T-helper 17 cell (primary cell): ENCODE results near the gene NPW. TPM values are rescaled to one million over a fixed set of nuclear protein-coding genes. Genes with fewer than 3 reads are reported as not detected.
A peak's percentile ranks its signal among the peaks of the same experiment; 100 is the strongest.
"Not testable (repeated sequence)": the region's sequence is repeated elsewhere in the genome, so short reads cannot be mapped to it uniquely, and the experiment has no call there.

Source experiments
- ATAC-seq: fragments of 150-1000 bp; cut with Tn5 transposase; 2 replicates; pipeline ENCODE4 v1.10.0; 2021; ENCODE audit warnings: mild to moderate bottlenecking, moderate library complexity
- DNase-seq, 3 donors: peaks; one replicate each; pipeline versions ENCODE4 v3.0.0 to v3.0.0-alpha.2; 2020 to 2021
- H3K9me3 ChIP-seq: one replicate; pipeline ENCODE4 v1.7.0; 2013; ENCODE audit warnings: low read length, mild to moderate bottlenecking; ENCODE audit not compliant: control insufficient read depth, poor library complexity, severe bottlenecking
- H3K27ac Mint-ChIP-seq: one replicate; pipeline ENCODE4 v1.8.0; 2022; ENCODE audit warnings: mild to moderate bottlenecking, moderate library complexity, mixed read lengths
- H3K27me3 Mint-ChIP-seq: one replicate; pipeline ENCODE4 v1.8.0; 2022; ENCODE audit warnings: mixed read lengths
- H3K36me3 Mint-ChIP-seq: one replicate; pipeline ENCODE4 v1.8.0; 2022; ENCODE audit warnings: low read depth, mixed read lengths
- H3K4me1 Mint-ChIP-seq: one replicate; pipeline ENCODE4 v1.8.0; 2022; ENCODE audit warnings: mild to moderate bottlenecking, mixed read lengths
- H3K4me3 Mint-ChIP-seq: one replicate; pipeline ENCODE4 v1.8.0; 2022; ENCODE audit warnings: mild to moderate bottlenecking, moderate library complexity, mixed read lengths
- total RNA-seq, 4 donors: library from RNA in 2 of 4; stranded (reverse) in 2 of 4; gene quantifications; one replicate each; pipeline ENCODE4 v1.2.3 and lab custom pipeline; 2022 to 2026

NPW gene
- total RNA-seq, 2 donors from 2014 or later: 2.0 TPM; not detected in 1

- Mint-ChIP-seq H3K36me3 (no peaks in the 10 kb centered on the region), H3K4me3 (peak within 1 kb of the TSS; percentile 73), H3K4me1 (peaks cover 10% of the 10 kb centered on the region), H3K27me3 (peaks cover 9% of the 10 kb centered on the region), H3K27ac (no peak within 1 kb of the TSS)
- DNase-seq (peak in 2 of 3 donors; percentile 35 to 43), ATAC-seq (peak; percentile 33)
- H3K9me3 ChIP-seq: no peaks in the 10 kb centered on the region
These were observed 7.0 kb downstream of the NPW start, which contains the start of gene NHERF2 for GRCh38 chr16:2026461-2027023. TSS of gene NHERF2 (plus strand) at chr16:2026902. CDS start at chr16:2027006, 104 bp downstream.

DNA sequence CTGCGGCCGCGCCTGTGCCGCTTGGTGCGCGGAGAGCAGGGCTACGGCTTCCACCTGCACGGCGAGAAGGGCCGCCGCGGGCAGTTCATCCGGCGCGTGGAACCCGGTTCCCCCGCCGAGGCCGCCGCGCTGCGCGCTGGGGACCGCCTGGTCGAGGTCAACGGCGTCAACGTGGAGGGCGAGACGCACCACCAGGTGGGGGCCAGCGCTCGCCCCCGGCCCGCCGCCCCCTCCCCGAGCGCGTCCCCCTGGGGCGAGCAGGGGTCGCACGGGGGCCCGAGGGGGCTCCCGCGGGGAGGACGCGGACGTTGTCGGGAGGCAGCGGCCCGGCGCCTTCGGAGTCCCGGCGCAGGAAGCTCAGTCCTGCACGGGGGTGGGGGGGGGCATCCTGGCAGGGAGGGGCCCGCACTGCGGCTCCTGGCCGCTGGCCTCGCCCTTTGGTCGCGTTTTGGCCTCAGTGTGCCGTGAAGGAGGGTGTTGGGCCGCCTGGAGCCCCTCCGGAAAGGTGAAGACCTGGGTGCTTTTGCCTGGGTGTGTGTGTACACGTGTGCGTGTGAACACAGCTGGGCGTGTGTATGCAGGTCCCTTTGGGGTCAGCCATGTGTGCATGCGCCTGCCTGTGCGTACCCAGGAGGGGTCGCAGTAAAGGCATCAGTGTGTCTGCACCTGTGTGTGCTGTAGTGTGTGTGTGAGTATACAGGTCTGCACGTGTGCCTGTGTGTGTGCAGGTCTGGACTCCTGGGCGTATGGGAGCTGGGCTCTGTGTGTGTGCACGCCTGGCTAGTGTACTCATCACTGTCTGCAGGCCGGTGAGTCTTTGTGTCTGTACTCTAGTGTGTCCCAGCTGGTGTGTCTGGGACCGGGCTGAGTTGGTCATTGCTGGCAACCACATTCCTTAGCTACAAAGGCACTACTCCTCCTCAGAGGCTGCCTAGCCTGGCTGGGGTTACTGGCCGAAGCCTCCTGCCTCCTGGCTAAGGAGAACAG, 7.7 kb downstream of the NPW start:
- Mint-ChIP-seq H3K27me3 (peaks cover 7% of the 10 kb centered on the region), H3K27ac (no peak overlapping the region), H3K4me1 (peaks cover 12% of the 10 kb centered on the region), H3K4me3 (peak overlapping the region; percentile 69), H3K36me3 (no peaks in the 10 kb centered on the region)
- DNase-seq (no peak), ATAC-seq (peak; percentile 23)
- no peaks in the 10 kb centered on the region for H3K9me3 ChIP-seq

DNA sequence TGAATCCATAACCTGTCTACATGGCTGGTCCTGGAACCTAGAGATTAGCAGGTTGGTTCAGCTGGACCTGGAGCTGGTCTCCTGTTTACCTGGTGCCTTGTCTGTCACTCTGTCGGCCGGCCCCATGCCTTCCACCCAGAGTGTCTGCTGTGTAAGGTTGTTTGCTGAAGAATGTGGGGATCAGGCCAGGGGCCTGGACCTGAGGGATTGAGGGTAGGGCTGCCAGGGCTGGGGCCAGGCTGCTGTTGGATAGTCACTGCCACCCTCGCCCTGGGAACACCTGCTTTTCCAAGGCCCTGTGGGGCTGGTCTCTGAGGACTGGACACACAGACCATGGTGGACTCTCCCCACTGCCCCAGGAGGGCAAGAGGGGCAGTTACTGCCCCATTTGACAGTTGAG, 8.6 kb downstream of the NPW start:
- Mint-ChIP-seq H3K4me1 (peaks cover 9% of the 10 kb centered on the region), H3K36me3 (no peaks in the 10 kb centered on the region), H3K4me3 (peak overlapping the region; percentile 69), H3K27me3 (no peaks in the 10 kb centered on the region), H3K27ac (no peak overlapping the region)
- H3K9me3 ChIP-seq: no peaks in the 10 kb centered on the region
- ATAC-seq: no peak
- no peak for DNase-seq

DNA sequence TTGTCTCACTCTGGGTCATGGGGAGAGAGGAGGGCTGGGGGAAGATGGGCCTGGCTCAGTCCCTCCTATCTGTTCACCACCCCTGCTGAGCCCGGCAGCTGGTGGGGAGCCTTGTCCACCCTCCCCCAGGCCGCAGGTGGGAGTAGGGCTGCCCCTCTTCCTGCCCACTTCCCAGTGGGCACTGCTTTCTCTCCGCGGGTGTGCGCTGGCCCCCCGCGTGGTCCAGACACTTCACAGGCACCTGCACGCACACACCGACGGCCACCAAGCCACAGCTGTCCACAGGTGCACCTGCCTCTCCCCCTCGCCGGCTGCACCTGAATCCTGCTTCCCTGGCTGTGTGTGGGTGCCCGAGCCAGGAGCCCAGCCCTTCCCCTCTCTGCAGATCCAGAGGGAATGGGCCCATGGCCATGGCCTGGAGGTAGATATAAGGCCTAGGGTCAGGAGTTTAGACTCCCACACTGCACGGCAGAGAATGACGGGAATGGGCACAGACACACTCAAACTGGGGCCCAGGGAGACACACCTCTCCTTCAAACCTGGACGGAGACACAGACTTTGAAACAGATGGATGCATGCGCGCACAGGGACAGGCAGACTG, 9.1 kb downstream of the NPW start:
- DNase-seq (no peak), ATAC-seq (no peak)
- H3K9me3 ChIP-seq: no peaks in the 10 kb centered on the region
- peak overlapping the region; percentile 69 for H3K4me3 Mint-ChIP-seq
- peaks cover 7% of the 10 kb centered on the region for H3K4me1 Mint-ChIP-seq
- no peaks in the 10 kb centered on the region for H3K36me3 Mint-ChIP-seq
- H3K27ac Mint-ChIP-seq: no peak overlapping the region
- no peaks in the 10 kb centered on the region for H3K27me3 Mint-ChIP-seq

GRCh38 chr16:2029350-2029749, 9.8 kb downstream of the NPW start:
- H3K4me1 Mint-ChIP-seq: peaks cover 7% of the 10 kb centered on the region
- H3K4me3 Mint-ChIP-seq: no peak overlapping the region
- H3K36me3 Mint-ChIP-seq: no peaks in the 10 kb centered on the region
- ATAC-seq (no peak), DNase-seq (no peak)
- no peak overlapping the region for H3K27ac Mint-ChIP-seq
- no peaks in the 10 kb centered on the region for H3K27me3 Mint-ChIP-seq
- no peaks in the 10 kb centered on the region for H3K9me3 ChIP-seq

GRCh38 chr16:2030036-2030435, 10.5 kb downstream of the NPW start:
- no peak overlapping the region for H3K4me3 Mint-ChIP-seq
- no peaks in the 10 kb centered on the region for H3K36me3 Mint-ChIP-seq
- H3K4me1 Mint-ChIP-seq: peaks cover 7% of the 10 kb centered on the region
- H3K27ac Mint-ChIP-seq: no peak overlapping the region
- DNase-seq (no peak), ATAC-seq (no peak)
- H3K27me3 Mint-ChIP-seq: no peaks in the 10 kb centered on the region
- H3K9me3 ChIP-seq: no peaks in the 10 kb centered on the region

- no peaks in the 10 kb centered on the region for H3K9me3 ChIP-seq
- Mint-ChIP-seq H3K27ac (no peak overlapping the region), H3K4me3 (no peak overlapping the region), H3K27me3 (no peaks in the 10 kb centered on the region), H3K36me3 (no peaks in the 10 kb centered on the region), H3K4me1 (peaks cover 7% of the 10 kb centered on the region)
- no peak for DNase-seq
- no peak for ATAC-seq
These were observed 11.5 kb downstream of the NPW start for GRCh38 chr16:2031081-2031577.

DNA sequence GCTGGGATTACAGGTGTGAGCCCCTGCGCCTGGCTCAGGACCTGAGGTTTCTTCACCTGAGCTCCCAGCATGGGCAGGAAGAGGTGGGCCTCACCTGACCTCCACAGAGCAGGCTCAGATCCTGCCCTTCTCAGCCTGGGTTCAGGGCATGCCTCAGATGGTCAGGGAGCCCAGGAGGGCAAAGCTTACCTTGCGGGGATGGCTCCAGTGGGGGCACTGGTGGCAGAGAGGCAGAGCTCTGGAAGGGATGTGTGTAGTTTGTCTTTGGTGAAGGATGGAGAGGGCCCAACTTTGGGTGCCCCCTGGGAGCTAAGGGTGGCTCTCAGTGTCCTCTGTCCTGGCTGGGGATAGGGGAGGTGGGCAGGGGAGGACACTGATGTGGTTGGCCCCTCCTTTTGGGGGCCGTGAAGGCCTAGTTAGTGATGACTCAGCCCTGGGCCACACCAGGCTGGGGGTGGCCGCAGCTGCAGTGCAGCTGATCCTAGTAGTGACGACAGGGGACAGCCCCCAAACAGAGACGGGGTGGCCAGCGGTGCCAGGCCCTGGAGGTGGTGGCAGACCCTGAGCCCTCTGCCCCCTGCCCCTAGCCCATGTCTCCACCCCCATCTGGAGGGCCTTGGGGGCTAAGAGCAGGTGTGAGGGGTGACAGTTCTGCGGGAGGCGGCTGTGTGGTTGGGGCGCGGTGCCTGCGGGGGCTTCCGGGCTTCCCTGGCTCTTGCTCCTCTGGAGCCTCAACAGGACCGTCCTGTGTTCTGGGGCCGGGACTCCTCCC, 12.9 kb downstream of the NPW start:
- Mint-ChIP-seq H3K27ac (no peak overlapping the region), H3K4me1 (peaks cover 5% of the 10 kb centered on the region), H3K4me3 (no peak overlapping the region), H3K36me3 (no peaks in the 10 kb centered on the region), H3K27me3 (no peaks in the 10 kb centered on the region)
- H3K9me3 ChIP-seq: no peaks in the 10 kb centered on the region
- DNase-seq (no peak), ATAC-seq (no peak)

DNA sequence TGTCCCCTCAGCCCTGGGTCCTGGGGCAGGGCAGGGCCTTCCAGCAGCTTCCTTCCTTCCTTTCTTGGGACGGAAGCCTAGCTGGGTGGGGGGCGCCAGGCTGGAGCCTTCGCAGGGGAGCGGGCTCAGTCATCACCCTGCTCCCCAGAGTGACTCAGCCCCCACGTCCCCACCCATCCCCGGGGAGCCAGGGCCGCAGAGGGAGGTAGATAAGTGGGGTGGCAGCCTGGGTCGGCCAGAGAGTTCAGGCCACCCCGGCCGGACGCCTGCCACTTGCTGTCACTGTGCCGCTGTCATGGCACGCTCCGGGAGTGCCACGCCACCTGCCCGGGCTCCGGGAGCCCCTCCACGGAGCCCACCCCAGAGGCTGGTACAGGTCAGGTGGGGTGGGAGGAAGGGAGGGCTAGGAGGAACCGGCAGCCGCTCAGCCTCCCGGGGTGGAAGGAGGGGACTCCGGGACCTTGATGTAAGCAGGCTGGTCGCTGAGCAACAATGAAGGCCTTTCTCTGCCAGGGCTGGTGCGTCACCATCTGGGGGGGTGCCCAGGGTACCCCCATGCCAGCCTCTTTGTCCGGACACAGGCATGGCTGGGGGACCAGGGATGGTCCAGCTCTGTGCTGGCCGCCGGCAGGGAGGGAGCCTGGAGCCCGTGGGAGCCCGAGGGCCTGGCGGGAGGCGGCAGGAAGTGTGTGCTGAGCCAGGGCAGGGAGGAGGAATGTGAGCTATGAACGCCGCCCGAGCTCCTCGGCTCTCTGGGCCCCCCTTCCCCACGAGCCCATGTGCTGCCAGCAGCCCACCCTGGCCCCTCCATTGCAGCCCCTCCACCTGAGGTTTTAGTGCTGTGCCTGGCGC, 13.7 kb downstream of the NPW start:
- Mint-ChIP-seq H3K36me3 (no peaks in the 10 kb centered on the region), H3K27me3 (no peaks in the 10 kb centered on the region), H3K27ac (no peak overlapping the region), H3K4me1 (peaks cover 4% of the 10 kb centered on the region), H3K4me3 (no peak overlapping the region)
- DNase-seq (no peak), ATAC-seq (no peak)
- H3K9me3 ChIP-seq: no peaks in the 10 kb centered on the region

GRCh38 chr16:2033909-2034695, 14.5 kb downstream of the NPW start:
- H3K36me3 Mint-ChIP-seq, H3K27ac Mint-ChIP-seq, H3K4me3 Mint-ChIP-seq, ATAC-seq, H3K27me3 Mint-ChIP-seq, H3K4me1 Mint-ChIP-seq, DNase-seq, H3K9me3 ChIP-seq: not testable (repeated sequence)

GRCh38 chr16:2034696-2035430, 15.3 kb downstream of the NPW start:
- no peak overlapping the region for H3K4me3 Mint-ChIP-seq
- no peak overlapping the region for H3K27ac Mint-ChIP-seq
- no peak for DNase-seq
- no peaks in the 10 kb centered on the region for H3K9me3 ChIP-seq
- no peak for ATAC-seq
- peaks cover 4% of the 10 kb centered on the region for H3K4me1 Mint-ChIP-seq
- no peaks in the 10 kb centered on the region for H3K36me3 Mint-ChIP-seq
- no peaks in the 10 kb centered on the region for H3K27me3 Mint-ChIP-seq
